ENCODE results near the gene ATP5ME. TPM values are rescaled to one million over a fixed set of nuclear protein-coding genes. Genes with fewer than 3 reads are reported as not detected.

The ATP5ME gene
- total and polyA plus RNA-seq, 2 of the 13 experiments (the other 11 are each of a cell fraction or from before 2014, with no cell fraction given) = 305 to 753 TPM

DNA sequence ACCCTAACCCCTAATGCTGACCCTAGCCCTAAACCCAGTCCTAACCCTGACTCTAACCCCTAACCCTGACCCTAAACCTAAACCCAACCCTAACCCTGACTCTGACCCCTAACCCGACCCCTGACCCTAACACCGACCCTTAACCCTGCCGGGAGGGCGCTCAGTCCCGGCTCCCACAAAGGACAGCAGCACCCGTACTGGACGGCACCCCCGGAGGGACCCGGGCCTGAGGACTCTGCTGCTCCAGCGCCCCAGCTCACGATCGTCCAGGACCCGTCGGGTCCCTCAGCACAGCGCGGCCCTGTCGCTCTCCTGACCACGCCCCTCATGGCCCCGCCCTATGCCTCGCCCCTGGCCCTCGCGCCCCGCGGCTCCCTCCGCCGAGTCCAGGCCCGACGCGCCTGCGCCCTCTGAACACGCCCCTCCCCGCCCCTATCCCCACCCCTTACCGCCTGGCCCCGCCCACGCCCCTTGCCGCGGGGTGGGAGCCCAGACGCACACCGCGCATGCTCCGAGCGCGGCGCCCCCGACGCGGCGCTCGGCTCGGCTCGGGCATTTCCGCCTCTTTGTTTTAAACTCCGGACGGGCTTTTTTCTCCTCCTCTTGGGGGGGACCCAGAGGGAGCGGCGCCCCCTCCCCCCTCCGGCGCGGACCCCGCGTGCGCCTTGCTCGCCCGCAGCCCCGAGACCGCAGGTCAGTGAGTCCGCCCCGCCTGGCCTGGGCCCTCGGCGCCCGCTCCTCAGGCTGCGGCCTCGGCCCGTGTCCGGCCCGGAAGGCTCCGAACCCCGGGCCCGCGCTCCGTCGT is 31.4 kb upstream of the ATP5ME start, which contains the start of gene PCGF3 (continued):
- no peak for TF ChIP-seq ZFYVE20 (CRISPR knock-in tag; IDR thresholded peaks at IDR 0.05; ENCODE audit: borderline replicate concordance, low read depth)
- no peak for TF ChIP-seq HNF1B (CRISPR knock-in tag; IDR thresholded peaks at IDR 0.05)
- no peak for TF ChIP-seq ESRRA (CRISPR knock-in tag; IDR thresholded peaks at IDR 0.05; ENCODE audit: low read depth)
- peak; percentile 17; the same call in 1 of the 3 replicates for TF ChIP-seq MXI1 (IDR thresholded peaks at IDR 0.05; ENCODE audit: borderline replicate concordance, low read depth, low read length)
- TF ChIP-seq FOXC1 (CRISPR knock-in tag; IDR thresholded peaks at IDR 0.05; ENCODE audit: borderline replicate concordance) = no peak
- TF ChIP-seq, protein P1, sequence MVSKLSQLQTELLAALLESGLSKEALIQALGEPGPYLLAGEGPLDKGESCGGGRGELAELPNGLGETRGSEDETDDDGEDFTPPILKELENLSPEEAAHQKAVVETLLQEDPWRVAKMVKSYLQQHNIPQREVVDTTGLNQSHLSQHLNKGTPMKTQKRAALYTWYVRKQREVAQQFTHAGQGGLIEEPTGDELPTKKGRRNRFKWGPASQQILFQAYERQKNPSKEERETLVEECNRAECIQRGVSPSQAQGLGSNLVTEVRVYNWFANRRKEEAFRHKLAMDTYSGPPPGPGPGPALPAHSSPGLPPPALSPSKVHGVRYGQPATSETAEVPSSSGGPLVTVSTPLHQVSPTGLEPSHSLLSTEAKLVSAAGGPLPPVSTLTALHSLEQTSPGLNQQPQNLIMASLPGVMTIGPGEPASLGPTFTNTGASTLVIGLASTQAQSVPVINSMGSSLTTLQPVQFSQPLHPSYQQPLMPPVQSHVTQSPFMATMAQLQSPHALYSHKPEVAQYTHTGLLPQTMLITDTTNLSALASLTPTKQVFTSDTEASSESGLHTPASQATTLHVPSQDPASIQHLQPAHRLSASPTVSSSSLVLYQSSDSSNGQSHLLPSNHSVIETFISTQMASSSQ (IDR thresholded peaks at IDR 0.05; ENCODE audit: low read depth) = no peak
- TF ChIP-seq, protein P1 (CRISPR knock-in tag; IDR thresholded peaks at IDR 0.05; ENCODE audit: borderline replicate concordance) = no peak
- no peak for TF ChIP-seq CBX2 (IDR thresholded peaks at IDR 0.05; ENCODE audit: low read depth, low read length)
- no peak for TF ChIP-seq CBX2 (CRISPR knock-in tag; IDR thresholded peaks at IDR 0.05; ENCODE audit: low read depth)
- peak; percentile 19; the same call in 1 of the 2 replicates for TF ChIP-seq HOXA3 (CRISPR knock-in tag; IDR thresholded peaks at IDR 0.05)
- TF ChIP-seq ZNF343 (CRISPR knock-in tag; IDR thresholded peaks at IDR 0.05) = no peak
- no peak for TF ChIP-seq ZFP82 (CRISPR knock-in tag; IDR thresholded peaks at IDR 0.05; ENCODE audit: borderline replicate concordance)
- no peak for TF ChIP-seq MBD4 (IDR thresholded peaks at IDR 0.05; ENCODE audit: borderline replicate concordance, low read length)
- no peak for TF ChIP-seq ZNF589 (CRISPR knock-in tag; conservative IDR thresholded peaks at IDR 0.05)
- TF ChIP-seq NRL (CRISPR knock-in tag; IDR thresholded peaks at IDR 0.05; ENCODE audit: borderline replicate concordance) = no peak
- no peak for TF ChIP-seq ZNF780A (CRISPR knock-in tag; IDR thresholded peaks at IDR 0.05)
- no peak for TF ChIP-seq CREB1 (IDR thresholded peaks at IDR 0.05)
- no peak for TF ChIP-seq CREB1 (CRISPR knock-in tag; IDR thresholded peaks at IDR 0.05)
- no peak for TF ChIP-seq ZBTB7B (CRISPR knock-in tag; IDR thresholded peaks at IDR 0.05)
- TF ChIP-seq ZNF160 (CRISPR knock-in tag; IDR thresholded peaks at IDR 0.05) = no peak
- TF ChIP-seq ZNF512 (CRISPR knock-in tag; IDR thresholded peaks at IDR 0.05) = no peak
- TF ChIP-seq ATAD3A (CRISPR knock-in tag; IDR thresholded peaks at IDR 0.05) = no peak

Data from HepG2 (cell line).